Stimulated activated CD8-positive, alpha-beta memory T cell treated with anti-CD3 and anti-CD28 coated beads, Interleukin-4, amount 100 ng/mL, for 48 hours (primary cell): Measurements from ENCODE around the gene C22orf15.
A peak's percentile ranks its signal among the peaks of the same experiment; 100 is the strongest.

Experiments used
- DNase-seq: peaks from one replicate; pipeline ENCODE4 v3.0.0-alpha.2; 2020

The C22orf15 gene

DNA sequence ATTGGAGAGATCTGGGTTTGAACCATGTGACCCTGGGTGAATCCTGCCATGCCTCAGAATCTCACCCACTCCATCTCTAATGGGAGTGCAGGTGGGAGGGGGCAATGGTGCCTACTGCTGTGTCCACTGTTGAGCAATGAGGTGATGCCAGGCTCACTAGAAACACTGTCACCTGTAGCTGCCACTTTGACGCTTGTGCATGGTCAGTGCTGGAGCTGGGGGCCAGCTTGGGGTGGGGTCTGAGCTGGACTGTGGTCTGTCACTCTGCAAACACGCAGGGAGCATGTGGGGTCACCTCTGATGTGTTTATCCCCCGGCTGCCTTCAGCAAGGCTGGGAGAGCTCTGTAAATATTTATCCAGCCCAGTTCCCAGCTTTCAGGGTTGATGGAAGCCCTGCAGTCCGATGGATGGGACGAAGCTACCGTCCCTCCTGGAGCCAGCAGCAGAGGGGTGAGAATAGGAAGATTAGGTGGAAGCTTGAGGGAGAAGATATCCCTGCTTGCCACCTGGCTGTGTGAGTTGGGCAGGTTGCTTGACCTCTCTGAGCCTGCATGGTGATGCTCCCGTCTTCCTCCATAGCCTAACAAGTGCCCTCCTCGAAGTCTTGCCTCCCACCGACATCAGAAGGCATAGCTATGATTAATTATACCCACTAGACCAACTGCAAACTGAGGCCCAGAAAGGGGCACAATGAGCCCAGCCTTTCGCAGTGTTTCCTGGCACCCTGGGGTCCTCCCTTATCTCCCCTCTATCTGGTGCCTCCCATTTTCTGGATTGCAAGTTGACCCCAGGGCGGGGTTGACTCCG, 11.5 kb downstream of the C22orf15 start:
- no peak for DNase-seq

DNA sequence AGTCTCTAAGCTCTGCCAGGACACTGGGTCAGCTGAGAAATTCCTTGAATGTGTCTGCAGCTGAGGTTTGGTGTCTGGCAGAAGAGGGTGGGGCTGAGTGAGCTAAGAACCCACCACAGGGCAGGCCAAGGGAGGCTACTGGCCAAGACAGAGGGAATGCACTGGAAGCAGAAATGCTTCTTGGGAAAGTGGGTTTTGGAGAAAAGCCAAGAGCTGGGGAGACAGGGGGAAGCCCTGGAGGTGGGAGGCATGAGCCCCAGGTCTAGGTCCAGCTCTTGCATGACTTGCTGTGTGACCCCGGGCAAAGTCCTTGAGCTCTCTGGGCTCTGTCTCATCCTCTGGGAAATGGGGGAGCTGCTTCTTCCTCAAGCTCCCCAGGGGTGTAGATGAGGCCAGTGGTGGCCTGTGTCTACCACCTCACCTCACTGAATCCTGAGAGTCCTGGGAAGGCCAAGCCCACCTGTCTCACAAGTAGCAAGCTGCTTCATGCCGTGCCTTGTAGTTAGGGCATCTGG, 12.2 kb downstream of the C22orf15 start:
- DNase-seq = no peak

DNA sequence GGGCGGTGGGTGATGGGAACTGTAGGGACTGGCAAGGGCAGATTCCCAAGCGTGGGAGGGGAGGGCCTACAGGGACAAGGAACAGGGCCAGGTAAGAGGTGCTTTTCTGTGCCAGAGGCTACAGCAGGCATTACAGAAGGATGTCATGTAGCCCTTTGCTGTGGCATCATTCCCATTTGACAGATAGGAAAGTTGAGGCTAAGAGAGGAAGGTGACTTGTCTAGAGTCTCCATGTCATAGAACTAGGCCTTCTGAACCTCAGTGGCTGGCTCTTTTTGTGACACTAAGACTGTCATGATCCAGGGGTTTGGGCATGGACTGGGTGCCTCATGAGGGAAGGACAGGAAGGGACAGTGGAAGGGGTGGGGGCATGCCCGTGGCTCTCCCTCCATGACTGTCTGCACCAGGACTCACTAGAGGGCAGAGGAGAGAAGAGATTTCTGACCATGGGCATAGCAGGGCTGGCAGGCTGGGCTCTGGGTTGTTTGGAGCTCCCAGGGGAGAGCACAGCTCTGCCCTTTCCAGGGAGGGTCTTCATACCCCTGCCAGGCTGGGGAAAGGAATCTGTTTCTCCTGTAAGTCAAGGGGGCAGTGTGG, 13.1 kb downstream of the C22orf15 start:
- DNase-seq = no peak

DNA sequence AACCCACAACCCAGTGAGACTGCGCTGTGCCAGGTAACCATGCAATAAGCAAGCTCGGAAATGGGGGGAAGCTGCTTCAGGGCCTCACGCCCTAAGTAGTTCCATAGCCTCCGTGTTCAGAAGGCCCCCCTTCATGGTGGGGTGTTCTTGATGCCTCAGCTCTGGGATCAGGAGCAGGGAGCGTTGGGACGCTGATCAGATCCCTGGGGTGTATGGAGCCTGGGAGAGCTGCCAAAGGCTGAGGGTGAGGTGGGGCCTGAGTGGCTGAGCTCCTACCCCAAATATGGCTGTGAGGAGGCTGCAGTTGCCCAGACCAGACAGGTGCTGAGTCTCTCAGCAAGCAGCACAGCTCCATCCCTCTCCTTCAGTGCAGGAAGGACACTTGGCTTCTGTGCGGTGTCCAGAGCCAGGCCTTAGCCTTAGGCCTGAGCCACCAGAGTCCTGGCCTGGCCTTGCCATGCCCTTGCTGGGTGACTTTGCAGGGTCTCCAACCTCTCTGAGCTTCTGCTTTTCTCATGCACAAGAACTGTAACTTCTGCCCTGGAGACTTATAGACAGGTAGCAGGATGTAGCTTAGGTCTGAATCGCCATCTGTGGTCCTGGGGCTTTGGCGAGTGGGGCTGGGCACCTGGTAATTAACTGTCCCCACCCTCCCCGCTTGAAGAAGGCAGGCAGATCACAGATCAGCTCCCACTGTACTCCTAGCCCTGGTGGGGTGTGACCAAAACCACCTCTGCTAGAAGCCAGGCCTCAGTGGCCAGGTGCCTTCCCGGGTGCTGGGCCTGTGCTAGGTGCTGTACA, 15.2 kb downstream of the C22orf15 start:
- DNase-seq = no peak

DNA sequence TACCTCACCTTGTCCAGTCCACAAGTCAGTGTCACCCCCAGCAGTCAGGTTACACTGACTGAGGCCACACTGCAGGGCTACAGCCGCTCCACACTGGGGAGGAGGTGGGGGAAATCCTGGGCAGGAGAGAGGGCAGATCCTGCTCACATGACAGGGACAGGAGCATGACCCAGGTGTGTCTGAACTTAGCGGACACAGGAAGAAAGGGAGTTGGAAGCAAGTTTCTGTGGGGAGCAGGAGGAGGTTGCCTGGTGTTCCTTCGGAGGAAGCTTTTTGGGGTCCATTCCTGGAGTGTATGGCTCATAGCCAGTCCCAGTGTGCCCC, 15.7 kb downstream of the C22orf15 start:
- no peak for DNase-seq

DNA sequence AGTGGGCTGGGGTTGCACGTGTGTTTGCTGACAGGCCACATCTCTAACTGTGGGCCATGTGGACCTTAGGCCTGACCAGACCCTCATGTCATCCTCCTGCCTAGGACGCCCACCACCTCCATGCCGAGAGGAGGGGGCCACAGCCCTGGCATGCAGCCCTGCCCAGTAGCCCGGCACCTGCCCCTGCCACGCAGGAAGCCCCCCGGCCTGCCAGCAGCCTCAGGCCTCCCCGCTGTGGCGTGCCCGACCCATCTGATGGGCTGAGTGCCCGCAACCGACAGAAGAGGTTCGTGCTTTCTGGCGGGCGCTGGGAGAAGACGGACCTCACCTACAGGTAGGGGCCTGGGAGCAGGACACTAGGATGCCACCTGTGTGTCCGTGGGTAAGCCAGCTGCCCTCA, 16.3 kb downstream of the C22orf15 start:
- DNase-seq = no peak

DNA sequence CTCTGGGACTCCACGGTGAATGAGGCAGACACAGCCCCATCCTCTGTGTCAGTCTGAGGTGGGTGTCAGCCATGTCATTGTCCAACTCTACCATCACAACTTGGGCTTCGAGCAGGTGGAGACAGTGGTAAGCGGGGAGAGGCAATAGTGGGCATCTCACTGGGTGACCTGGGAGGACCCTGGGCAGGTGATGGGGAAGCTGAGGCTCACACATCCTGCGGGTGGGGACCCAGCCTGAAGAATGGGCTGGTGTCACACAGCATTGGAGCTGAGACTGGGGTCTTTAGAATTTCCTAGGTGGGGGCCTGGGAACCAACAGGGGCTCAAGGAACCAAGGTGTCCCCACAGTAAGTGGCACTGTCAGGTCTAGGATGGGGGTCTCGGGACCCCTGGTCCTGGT, 16.9 kb downstream of the C22orf15 start:
- DNase-seq = no peak

DNA sequence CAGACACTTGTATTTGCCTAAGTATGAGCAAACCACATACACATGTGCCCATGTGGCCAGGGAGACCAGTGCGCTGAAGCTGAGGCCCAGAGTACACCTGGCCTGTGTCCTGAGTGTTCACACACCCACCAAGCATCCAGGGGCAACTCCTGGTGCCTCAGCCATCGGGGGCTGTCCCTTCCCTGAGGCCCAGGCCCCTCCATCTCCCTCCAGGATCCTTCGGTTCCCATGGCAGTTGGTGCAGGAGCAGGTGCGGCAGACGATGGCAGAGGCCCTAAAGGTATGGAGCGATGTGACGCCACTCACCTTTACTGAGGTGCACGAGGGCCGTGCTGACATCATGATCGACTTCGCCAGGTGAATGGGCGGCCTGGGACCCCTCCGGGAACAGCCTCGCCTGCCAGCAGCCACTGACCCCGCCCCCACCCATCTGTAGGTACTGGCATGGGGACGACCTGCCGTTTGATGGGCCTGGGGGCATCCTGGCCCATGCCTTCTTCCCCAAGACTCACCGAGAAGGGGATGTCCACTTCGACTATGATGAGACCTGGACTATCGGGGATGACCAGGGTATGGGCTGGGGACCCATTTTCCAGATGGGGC, 17.5 kb downstream of the C22orf15 start:
- DNase-seq = no peak

DNA sequence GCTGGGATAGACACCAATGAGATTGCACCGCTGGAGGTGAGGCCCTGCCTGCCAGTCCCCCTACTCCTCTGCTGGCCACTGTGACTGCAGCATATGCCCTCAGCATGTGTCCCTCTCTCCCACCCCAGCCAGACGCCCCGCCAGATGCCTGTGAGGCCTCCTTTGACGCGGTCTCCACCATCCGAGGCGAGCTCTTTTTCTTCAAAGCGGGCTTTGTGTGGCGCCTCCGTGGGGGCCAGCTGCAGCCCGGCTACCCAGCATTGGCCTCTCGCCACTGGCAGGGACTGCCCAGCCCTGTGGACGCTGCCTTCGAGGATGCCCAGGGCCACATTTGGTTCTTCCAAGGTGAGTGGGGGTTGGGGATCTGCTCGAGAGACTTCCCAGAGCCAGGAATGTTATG, 18.3 kb downstream of the C22orf15 start:
- DNase-seq = no peak

DNA sequence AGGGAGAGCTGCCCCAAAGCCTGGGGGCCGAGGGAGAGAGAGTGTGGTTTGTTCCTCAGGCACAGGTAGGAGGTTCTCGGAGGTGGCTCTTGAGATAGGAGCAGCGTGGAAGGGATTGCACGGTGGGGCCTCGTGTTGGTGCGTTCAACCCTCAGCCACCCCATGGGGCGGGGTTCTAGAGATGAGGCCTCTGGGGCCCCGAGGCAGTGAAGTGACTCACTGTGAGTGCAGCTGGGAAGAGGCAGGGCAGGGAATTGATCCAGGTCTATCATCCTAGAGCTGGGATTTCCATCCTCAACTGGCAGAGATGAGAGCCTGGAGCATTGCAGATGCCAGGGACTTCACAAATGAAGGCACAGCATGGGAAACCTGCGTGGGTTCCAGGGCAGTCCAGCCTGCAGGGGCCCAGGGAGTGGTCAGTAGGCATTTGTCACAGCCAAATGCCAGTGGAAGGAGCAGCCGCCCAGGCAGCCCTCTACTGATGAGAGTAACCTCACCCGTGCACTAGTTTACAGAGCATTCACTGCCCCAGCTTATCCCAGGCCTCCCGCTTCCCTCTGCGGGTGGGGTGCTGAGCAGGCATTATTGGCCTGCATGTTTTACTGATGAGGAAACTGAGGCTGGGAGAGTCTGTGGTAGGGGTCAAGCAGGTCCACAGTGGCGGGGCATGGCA, 18.9 kb downstream of the C22orf15 start:
- no peak for DNase-seq

DNA sequence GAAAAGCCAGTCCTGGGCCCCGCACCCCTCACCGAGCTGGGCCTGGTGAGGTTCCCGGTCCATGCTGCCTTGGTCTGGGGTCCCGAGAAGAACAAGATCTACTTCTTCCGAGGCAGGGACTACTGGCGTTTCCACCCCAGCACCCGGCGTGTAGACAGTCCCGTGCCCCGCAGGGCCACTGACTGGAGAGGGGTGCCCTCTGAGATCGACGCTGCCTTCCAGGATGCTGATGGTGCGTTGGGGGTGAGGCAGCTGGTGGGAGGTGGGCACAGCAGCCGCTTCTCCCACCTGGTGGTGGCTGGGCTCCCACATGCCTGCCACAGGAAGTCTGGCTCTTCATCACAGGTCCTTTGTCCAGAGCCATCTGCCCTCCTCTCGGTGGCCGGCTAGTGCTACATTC, 19.5 kb downstream of the C22orf15 start:
- no peak for DNase-seq

DNA sequence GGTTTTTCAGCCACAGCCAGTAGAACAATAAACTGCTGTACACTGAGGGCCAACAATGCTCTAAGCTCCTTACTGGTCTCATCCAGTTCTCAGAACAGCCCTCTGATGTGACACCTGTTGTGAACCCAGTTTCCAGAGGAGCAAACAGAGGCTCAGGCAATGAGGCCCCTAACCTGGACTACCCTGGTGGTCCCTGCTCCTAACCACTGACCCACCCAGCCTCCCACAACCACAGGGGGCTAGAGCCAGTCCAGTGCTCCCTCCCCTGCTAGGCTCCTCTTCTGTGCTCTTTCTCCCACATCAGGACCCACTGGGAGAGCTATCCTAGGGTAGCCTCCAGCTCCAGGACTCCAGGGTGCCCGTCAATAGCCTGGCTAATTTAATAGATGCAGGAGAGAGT, 19.9 kb downstream of the C22orf15 start:
- DNase-seq = no peak

DNA sequence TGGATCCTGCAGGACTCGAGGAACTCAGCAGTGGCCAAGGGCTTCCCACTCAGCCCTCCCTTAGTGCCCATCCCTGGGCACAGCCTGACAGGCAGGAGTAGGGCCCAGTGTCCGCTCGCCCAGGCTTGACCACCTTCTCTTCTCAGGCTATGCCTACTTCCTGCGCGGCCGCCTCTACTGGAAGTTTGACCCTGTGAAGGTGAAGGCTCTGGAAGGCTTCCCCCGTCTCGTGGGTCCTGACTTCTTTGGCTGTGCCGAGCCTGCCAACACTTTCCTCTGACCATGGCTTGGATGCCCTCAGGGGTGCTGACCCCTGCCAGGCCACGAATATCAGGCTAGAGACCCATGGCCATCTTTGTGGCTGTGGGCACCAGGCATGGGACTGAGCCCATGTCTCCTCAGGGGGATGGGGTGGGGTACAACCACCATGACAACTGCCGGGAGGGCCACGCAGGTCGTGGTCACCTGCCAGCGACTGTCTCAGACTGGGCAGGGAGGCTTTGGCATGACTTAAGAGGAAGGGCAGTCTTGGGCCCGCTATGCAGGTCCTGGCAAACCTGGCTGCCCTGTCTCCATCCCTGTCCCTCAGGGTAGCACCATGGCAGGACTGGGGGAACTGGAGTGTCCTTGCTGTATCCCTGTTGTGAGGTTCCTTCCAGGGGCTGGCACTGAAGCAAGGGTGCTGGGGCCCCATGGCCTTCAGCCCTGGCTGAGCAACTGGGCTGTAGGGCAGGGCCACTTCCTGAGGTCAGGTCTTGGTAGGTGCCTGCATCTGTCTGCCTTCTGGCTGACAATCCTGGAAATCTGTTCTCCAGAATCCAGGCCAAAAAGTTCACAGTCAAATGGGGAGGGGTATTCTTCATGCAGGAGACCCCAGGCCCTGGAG, 20.7 kb downstream of the C22orf15 start:
- DNase-seq = no peak

DNA sequence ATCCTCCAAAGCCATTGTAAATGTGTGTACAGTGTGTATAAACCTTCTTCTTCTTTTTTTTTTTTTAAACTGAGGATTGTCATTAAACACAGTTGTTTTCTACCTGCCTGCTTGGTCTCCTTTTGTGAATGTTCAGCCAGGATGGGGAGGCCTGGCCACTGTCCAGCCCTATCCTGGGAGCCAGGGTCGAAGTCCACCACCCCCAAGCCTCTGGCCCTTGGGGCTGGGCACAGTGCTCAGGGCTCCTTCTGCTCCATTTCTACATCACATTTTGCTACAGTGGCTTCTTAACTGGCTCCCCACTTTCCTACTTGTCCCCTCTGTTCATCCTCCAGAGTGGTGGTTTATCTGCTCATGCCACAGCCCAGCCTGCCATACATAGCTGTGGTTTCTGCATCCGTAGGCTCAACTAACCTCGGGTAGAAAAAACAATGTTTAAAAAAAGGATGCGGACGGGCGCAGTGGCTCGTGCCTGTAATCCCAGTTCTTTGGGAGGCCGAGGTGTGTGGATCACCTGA, 21.5 kb downstream of the C22orf15 start:
- DNase-seq = no peak

DNA sequence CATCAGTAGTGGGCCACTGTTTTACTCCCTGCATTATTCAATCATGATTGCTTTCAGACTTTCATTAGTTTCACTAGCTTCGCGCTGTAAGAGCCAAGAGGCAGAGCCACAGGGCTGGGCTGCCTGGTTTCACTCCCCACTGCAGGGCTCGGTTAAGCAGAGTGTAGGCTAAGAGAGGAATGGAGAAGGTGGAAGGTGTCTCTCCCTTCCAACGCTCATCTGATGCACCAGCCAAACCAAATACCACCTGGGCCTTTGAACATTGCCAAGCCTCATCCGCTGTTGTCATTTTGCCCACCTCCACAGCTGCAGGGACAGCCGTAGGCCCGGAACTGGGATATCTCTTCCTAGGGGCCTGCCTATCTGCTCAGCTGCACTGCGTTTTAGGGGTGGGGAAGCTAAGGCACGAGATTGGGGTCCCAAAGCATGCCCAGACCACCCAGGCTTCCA, 23.5 kb downstream of the C22orf15 start:
- no peak for DNase-seq

DNA sequence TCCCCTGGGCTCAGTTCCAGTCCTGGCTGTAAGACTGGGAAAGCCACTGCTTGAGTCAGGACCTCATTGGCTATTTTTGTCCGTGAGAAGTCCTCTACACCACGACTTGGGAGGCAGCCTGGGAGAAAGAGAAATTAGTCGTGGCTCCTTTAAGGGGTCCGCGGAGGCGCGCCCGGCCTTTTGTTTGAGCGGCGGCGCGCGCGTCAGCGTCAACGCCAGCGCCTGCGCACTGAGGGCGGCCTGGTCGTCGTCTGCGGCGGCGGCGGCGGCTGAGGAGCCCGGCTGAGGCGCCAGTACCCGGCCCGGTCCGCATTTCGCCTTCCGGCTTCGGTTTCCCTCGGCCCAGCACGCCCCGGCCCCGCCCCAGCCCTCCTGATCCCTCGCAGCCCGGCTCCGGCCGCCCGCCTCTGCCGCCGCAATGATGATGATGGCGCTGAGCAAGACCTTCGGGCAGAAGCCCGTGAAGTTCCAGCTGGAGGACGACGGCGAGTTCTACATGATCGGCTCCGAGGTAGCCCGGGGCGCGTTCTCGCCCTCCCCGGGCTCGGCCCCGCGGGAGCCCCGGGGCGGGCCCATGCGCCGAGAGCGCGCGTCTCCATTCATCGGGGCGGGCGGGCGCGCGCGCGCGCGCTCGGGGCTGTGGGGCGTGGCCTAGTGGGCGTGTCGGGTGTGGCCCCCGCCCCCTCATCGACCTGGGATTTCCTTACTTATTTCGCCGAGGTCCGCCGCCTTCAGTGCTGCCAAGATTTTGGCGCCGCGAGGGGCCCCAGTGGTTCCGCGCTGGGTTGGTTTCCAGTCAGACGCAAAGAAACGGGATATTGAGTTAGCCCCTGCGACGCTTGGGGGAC, 24.2 kb downstream of the C22orf15 start, which contains the start of gene SMARCB1:
Gene SMARCB1 (plus strand): TSS at position 215 of the 848 bp plus-strand sequence. CDS start 204 bp downstream, at position 419.
- DNase-seq = peak; percentile 95

DNA sequence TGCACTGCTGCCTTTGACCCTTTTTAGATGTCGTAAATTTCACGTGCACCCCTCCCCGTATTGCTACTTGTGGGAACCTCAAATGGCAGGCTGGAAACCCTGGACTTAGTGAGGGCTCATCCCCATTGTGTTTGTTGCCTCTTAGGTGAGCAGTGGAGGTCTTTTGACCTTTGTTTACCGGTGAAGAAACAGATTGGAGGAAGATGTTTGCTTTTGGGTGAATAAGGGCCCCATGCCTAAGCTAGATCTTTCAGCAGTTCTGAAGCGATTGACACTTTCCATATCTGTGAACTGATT, 24.8 kb downstream of the C22orf15 start:
- no peak for DNase-seq

DNA sequence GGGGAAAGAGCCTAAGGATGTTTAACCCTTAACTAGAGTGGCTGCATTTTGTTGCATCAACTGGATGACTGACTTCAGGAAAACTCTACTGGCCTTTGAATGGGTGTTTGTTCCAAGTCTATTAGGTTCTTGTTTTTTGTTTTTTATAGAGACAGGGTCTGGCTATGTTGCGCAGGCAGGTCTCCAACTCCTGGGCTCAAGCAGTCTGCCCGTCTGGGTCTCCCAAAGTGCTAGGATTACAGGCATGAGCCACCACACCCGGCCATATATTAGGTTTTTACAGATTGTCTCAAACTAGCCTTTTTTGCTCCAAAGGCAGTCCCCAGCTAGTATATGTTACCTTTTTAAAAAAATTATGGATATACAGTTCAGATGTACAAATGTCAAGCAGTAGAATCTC, 25.1 kb downstream of the C22orf15 start:
- no peak for DNase-seq

DNA sequence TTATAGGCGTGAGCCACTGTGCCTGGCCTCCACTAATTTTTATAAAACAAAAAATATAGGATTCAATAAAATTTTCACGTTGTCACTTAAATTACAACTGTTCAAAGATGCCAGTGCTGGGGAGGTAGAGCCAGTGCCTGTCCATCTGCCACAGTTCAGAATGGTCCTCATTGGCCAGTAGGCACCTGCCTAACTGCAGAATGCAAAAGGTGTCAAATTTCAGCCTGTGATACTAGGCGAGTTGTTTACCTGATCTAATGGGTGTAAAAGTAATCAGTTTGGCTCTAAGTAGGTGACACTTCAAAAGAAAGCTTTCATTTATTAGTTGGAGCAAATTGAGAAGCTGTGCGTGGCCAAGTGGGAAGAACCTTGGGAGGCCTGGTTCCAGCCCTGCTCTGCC, 26.3 kb downstream of the C22orf15 start:
- DNase-seq = no peak

DNA sequence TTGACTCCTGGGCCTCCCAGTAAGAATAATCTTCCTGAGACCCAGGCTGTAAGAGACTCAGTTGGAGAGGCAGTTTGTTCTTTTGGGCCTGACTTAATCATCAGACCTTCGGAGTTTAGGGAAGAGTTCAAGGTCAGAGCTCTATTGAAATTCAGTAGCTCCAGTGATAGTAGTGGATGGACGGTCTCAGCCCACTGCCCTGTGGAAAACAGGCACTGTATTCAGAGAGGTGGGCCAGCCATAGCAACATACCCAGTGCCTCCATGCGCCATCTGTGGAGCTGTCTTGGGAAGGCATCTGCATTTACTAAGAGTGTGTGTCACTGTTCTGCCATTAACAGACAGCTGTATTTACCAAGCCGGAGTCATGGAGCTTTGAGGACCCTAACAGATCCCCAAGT, 26.8 kb downstream of the C22orf15 start:
- no peak for DNase-seq
